SU-DHL-6 (cell line): ENCODE measurements around the gene SLC7A8.

ENCODE experiments used
- CTCF ChIP-seq: fragments of 200-600 bp; sonication (generic); IDR thresholded peaks from one replicate; pipeline ENCODE4 v1.5.1; 2017; ENCODE audit warnings: antibody characterized with exemption, mild to moderate bottlenecking, low read length, moderate library complexity; ENCODE audit not compliant: insufficient read depth, poor library complexity, severe bottlenecking
- EZH2phosphoT487 ChIP-seq: fragments of 200-600 bp; sonication (generic), shearing (Covaris generic); conservative IDR thresholded peaks from 2 replicates; pipeline ENCODE4 v1.6.1; 2018; ENCODE audit warnings: mild to moderate bottlenecking, antibody characterized with exemption, low read length, moderate library complexity, mixed read lengths

- TF ChIP-seq CTCF (no peak), EZH2phosphoT487 (no peak)
Measured at GRCh38 chr14:23151342-23151741, 32.1 kb downstream of the SLC7A8 start.
